ENCODE results near the gene ATPAF2.
A peak's percentile ranks its signal among the peaks of the same experiment; 100 is the strongest.

ATPAF2 gene

DNA sequence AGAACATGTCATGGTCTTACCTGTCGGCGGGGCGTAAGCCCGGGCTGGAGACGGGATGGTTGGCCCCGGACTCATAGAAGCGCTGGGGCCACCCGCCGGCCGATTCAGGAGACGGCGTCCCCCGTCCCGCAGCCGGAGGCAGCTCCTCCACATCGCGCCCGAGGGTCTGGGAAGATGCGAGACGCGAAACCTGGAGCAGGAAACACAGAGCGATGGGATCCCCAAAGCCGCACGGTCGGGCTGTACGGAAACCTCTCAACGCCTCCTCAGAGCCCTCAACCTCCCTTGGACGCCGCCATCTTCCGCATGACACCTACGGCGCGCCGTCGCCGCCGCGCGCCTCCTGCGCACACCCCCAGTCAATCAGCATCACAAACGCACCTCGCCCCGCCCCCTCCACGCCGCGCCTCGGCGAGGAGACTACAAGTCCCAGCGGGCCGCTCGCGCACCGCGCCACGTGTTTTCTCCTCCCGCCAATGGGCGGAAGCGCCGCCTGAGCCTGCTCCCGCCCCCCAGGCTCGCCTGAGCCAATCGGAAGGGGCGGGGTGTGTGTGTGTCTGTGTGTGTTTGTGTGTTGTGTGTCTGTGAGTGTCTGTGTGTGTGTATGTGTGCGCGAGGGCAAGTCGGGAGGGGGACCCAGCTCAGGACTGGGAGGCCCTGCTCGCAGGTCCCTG is at the start of gene ATPAF2, which contains the start of gene GID4:
ATPAF2 (minus strand) TSS at position 308 of the 674 bp plus-strand sequence; CDS start at position 153, 155 bp downstream.
GID4 (plus strand) TSS at position 548 of the 674 bp plus-strand sequence; CDS start at position 605, 57 bp downstream.
- peak; percentile 97 for DNase-seq

DNA sequence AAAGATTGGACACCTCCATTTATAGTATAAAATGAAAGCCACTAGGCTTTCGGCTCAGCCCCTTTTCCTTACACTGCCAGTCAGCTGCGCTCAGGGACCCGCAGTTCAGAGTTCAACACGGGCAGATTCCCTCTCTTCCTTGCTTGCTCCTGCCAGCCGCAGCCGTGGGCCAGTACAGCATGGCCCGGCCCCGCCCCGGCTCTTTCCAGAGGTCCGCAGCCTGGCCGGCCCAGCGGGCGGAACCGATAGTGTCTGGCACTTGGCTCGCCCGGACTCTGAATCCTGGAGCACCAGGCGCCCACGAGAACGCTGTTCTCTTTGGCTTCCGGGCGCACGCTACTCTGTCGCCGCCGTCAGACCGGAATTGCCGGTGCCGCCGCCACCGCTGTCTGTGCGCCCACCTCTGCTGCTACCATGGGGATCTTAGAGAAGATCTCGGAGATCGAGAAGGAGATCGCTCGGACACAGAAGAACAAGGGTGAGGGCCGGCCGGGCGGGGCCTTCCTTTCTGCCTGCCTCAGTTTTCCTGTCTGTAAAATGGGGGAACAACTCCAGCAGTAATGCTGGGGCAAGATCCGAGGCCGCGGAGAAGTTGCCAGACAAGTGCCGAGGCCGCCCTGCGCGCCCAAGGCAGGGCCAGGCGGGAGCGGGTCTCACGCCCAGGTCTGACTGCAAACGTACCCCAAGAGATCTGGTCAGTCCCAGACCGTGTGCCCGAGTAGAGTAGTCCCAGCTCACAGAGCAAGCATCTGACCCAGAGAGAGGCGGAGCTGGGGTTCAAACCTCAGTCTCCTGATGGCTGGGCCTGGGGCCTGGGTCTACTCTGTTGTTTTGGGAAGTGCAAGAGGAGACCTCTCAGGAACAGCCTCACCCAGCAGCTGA is 48.9 kb upstream of the ATPAF2 start, which contains the start of gene DRG2:
DRG2 (plus strand) TSS at position 339 of the 882 bp plus-strand sequence; CDS start at position 415, 76 bp downstream.
- DNase-seq: peak; percentile 82

DNA sequence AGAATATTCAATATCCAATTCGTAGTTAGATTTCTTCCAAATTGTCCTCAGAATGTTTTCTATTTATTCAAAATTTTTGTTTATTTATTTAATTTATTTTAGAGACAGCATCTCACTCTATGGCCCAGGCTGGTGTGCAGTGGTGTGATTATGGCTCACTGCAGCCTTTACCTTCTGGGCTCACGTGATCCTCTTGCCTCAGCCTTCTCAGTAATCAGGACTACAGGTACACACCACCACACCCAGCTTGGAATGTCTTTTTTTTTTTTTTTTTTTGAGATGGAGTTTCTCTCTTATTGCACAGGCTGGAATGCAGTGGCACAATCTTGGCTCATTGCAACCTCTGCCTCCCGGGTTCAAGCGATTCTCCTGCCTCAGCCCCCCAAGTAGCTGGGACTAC is 45.3 kb upstream of the ATPAF2 start:
- DNase-seq: no peak

GRCh38 chr17:18079543-18079942 is 40.6 kb upstream of the ATPAF2 start:
- DNase-seq: no peak

DNA sequence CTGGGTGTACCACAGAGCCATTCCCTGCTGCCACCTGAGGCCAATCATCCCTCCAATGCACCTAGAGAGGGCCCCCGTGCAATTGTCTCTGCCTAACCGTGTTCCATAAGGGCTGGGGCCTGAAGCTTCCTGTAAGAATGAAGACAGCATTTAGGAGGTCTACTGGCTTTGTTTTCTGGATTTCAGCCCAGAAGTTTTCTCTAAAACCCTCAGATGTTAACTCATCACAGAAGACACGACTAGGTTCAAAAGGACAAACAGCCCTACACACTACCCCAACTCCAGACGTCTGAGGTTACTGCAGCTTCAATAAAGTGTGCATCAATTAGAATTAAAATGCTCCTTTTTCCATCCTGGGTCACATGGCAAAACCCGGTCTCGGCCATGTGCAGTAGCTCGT is 38.0 kb upstream of the ATPAF2 start:
- no peak for DNase-seq

DNA sequence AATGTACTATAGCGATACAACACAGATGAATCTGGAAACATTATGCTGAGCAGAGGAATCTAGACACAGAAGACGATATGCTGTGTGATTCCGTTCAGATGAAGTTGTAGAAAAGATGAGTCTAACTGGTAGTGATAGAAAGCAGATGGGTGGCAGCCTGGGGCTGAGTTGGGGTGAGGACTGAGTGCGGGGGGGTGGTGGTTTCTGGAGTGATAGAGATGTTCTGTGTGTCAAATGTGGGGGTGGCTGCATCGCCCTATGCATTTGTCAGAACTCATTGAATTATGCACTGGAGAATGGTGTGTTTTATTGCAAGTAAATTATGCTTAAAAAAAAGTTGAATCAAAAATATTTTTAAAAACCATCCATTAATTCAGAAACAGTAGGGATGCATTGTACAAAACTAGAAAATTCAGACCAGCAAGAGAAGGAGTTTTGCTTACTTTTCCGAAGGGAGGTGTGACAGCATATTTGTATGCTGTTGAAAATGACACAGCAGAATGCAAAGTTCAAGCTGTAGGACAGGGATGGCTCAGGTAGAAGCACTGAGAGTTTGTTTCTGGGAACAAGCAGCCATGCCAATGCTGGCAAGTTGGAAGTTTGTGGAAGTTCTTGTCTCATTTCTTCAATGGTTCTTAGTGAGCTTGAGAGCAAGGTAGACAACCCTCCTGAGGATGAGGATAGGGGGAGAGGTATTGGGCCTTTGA is 35.8 kb upstream of the ATPAF2 start:
- DNase-seq: no peak

GRCh38 chr17:18071751-18072150 is 32.8 kb upstream of the ATPAF2 start:
- no peak for DNase-seq

DNA sequence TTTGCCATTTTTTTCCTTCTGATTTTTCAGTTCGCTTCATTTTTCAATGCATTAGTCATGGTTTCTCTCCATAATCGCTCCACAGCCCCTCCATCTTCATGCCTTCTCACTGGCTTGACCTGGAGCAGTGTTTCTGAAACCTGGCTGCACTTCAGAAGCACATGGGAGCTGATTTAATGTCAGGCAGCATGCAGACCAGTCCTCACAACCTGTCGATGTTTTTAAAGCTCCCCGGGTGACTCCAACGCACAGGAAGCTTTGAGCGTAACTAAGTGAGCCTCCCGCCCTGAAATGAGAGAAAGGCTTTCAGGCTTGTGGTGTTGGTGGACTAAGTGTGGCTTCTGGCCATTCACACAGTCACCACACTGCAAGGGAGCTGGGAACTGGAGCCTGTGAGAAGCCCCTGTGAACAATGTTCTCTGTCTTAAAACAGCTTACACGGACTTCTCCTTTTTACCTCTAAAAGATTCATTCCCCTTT is 31.9 kb upstream of the ATPAF2 start:
- peak; percentile 21 for DNase-seq

- DNase-seq: no peak
Measured at GRCh38 chr17:18069101-18069500, 30.1 kb upstream of the ATPAF2 start.

DNA sequence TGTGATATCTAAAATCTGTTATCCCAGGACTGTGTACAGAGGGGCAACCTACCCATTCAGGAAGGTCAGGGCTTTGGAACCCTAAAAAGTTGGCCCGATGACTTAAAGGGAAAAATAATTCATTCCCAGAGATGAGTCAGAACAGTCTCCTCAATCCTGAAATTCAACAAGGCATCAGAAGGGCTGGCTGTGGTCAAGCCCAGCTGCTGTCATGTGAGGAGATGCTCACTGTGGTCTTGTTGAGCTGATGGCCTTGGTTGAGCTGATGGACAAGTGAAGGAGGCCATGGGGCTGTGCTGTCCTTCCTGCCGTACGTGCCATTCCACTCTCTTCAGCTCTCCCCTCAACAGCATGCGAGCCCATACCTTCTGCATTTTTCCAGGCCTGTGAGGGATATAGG is 27.9 kb upstream of the ATPAF2 start:
- no peak for DNase-seq

DNA sequence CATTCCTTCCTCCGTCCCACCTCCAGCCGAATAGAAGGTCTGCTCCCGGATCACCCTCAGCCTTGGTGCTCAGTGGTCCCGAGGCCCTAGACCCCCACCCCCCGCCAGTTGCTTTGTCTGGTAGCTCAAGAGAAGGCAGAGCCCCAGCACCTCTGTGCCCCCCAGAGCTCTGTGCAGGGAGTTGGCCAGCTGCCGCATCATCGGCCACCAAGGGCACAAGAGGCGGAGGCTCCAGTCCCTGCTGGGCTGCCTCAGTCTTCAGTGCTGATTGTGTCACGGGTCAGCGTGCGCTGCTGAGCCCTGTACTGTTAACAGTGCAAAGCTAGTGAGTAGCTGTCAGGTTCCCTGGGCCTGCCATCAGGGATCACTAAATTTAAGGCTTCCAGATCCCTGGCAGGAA is 26.6 kb upstream of the ATPAF2 start:
- no peak for DNase-seq

GRCh38 chr17:18064053-18064452 is 25.1 kb upstream of the ATPAF2 start:
- no peak for DNase-seq

- no peak for DNase-seq
Measured at GRCh38 chr17:18059283-18059682, 20.3 kb upstream of the ATPAF2 start.

- DNase-seq: no peak
Measured at GRCh38 chr17:18056214-18056613, 17.2 kb upstream of the ATPAF2 start.

DNA sequence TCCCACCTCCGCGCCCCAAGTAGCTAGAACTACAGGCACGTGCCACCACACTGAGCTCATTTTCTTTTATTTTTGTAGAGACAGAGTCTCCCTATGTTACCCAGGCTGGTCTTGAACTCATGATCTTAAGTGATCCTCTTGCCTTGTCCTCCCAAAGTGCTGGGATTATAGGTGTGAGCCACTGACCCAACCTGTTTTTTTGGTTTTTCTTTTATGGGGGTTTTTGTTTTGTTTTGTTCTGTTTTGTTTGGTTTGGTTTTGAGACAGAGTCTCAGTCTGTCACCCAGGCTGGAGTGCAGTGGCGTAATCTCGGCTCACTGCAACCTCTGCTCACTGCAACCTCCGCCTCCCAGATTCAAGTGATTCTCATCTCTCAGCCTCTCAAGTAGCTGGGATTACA is 16.6 kb upstream of the ATPAF2 start:
- DNase-seq: no peak

- DNase-seq: no peak
Measured at GRCh38 chr17:18045691-18046350, 6.9 kb upstream of the ATPAF2 start.

DNA sequence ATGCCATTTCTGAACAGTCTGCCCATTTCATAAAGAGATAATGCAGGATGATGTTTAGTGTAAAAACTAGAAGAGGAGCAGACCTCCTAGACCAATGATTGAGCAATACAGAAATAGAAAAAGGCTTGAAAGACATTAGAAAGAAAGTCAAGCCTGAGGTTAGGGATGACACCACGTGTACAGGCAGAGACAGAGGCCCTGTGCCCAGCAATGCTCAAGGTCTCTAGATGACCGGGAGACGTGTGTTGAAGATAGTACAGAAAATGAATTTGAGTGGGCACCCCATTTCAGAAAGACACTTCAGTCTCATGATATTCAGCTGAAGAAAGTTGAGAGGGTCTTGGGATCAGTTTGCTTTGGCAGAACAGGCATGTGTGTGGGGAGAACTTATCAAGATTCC is 5.6 kb upstream of the ATPAF2 start:
- no peak for DNase-seq

GRCh38 chr17:18043491-18043890 is 4.5 kb upstream of the ATPAF2 start:
- DNase-seq: no peak

DNA sequence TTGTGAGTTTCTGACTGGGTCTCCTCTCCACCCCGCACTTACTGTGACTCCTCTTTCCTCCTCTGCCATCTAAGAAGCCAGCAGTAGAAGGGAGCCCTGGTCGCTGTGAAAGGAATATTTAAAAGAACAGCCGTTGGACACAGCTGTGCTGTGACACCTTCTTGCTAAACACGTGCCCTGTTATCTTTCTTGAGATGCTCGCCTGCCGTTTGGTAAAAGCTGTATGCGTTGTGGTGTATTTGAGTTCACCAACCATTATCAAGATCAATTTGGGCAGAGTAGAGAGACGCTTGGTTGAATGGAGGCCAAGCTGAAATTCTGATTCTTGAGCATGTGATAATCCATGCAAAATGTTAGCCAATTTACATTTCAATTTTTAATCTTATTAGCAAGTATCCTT is 4.0 kb upstream of the ATPAF2 start:
- DNase-seq: no peak

GRCh38 chr17:18041776-18042175 is 2.8 kb upstream of the ATPAF2 start:
- DNase-seq: no peak

DNA sequence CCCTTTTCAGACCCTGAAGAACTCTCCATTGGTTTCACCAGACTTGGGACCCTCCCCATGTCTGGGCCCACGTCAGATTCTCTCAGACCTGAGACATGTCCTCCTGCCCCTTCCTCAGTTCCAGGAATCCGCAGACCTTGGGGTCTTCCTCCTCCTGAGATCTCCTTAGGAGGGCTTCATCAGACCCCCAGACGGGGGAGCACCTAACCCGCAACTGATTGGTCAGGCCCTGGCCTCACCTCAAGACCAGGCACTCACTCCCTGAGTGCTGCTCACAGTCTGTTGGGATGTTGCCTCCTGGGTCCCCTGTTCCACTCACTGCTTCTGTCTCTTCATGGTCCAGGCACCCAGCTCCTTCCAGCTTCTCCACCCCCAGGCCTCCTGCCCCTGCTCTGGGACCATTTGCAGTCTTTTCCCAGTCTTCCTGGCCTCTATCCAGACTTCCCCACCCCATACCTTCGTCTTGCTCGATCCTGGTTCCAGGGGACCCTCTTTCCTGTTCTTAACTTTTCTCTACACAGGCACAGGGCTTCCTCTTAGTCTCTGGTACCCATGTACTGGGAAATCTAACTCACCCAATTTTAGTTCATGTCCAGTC is 1.4 kb upstream of the ATPAF2 start:
- no peak for DNase-seq

Data from NCI-H2227 treated with DMSO at 0.1 percent for 48 hours (cell line).